PC-3 (cell line): ENCODE results near the gene NPR1. TPM values are rescaled to one million over a fixed set of nuclear protein-coding genes. Genes with fewer than 3 reads are reported as not detected.

Experiments
- ATAC-seq: fragments of 200-7000 bp; cut with Tn5 transposase; 2 replicates; pipeline ENCODE4 v1.9.1; 2020; ENCODE audit warnings: mild to moderate bottlenecking, moderate library complexity
- BruUV-seq: library from RNA; stranded (reverse); fragments of 400-500 nt; replicated peaks from 2 replicates; lab custom pipeline; 2021; lab: Mats Ljungman, UMichigan
- CTCF ChIA-PET: fragments of 300-600 bp; sonication (Branson Sonifier 250); formaldehyde crosslinking; loops from one replicate; lab custom pipeline; 2022; ENCODE audit warnings: antibody characterized with exemption; lab: Charles Lee
- POLR2A ChIA-PET: fragments of 300-600 bp; sonication (Branson Sonifier 250); formaldehyde crosslinking; loops from one replicate; lab custom pipeline; 2022; ENCODE audit warnings: antibody characterized with exemption; ENCODE audit not compliant: unreplicated experiment; lab: Charles Lee
- DNase-seq: peaks from one replicate; pipeline ENCODE4 v3.0.0-alpha.2; 2015
- H2AFZ ChIP-seq: fragments of 300-600 bp; sonication (generic); 2 replicates; pipeline ENCODE4 v1.6.0; 2016; ENCODE audit warnings: antibody characterized with exemption, low read length
- H3F3A ChIP-seq: fragments of 300-600 bp; sonication (generic); one replicate; pipeline ENCODE4 v1.6.0; 2017; ENCODE audit warnings: antibody characterized with exemption, low read length, control low read depth, mild to moderate bottlenecking; ENCODE audit not compliant: unreplicated experiment
- H3K27ac ChIP-seq: fragments of 300-600 bp; sonication (generic); 2 replicates; pipeline ENCODE4 v1.5.1; 2016; ENCODE audit warnings: mild to moderate bottlenecking, low read length
- H3K27me3 ChIP-seq: fragments of 300-600 bp; sonication (generic); 2 replicates; pipeline ENCODE4 v1.6.1; 2016; ENCODE audit warnings: low read length, mixed read lengths
- H3K36me3 ChIP-seq: fragments of 300-600 bp; sonication (generic); 2 replicates; pipeline ENCODE4 v1.6.1; 2016; ENCODE audit warnings: low read depth, mixed run types, low read length, mixed read lengths
- H3K4me1 ChIP-seq: fragments of 300-600 bp; sonication (generic); 2 replicates; pipeline ENCODE4 v1.5.1; 2016; ENCODE audit warnings: low read length; ENCODE audit not compliant: insufficient read depth
- H3K4me2 ChIP-seq: fragments of 300-600 bp; sonication (generic); 2 replicates; pipeline ENCODE4 v1.6.0; 2016; ENCODE audit warnings: low read length
- H3K4me3 ChIP-seq: fragments of 300-600 bp; sonication (generic); 2 replicates; pipeline ENCODE4 v1.5.1; 2016; ENCODE audit warnings: mild to moderate bottlenecking, low read length, mixed read lengths
- H3K79me2 ChIP-seq: fragments of 300-600 bp; sonication (generic); 2 replicates; pipeline ENCODE4 v1.6.1; 2017; ENCODE audit warnings: low read length, mixed read lengths
- H3K9ac ChIP-seq: fragments of 300-600 bp; sonication (generic); 2 replicates; pipeline ENCODE4 v1.6.0; 2016; ENCODE audit warnings: mild to moderate bottlenecking, low read length
- H3K9me2 ChIP-seq: fragments of 300-600 bp; sonication (generic); replicated peaks from 2 replicates; pipeline ENCODE4 v1.6.1; 2016; ENCODE audit warnings: mixed run types, low read length, mixed read lengths
- H3K9me3 ChIP-seq: fragments of 300-600 bp; sonication (generic); 2 replicates; pipeline ENCODE4 v1.6.1; 2016; ENCODE audit warnings: low read length, mixed read lengths
- H4K20me1 ChIP-seq: fragments of 300-600 bp; sonication (generic); 2 replicates; pipeline ENCODE4 v1.6.1; 2016; ENCODE audit warnings: low read length, mixed read lengths
- EZH2 ChIP-seq: fragments of 300-600 bp; sonication (generic); IDR thresholded peaks from one replicate; pipeline ENCODE4 v1.6.1; 2017; ENCODE audit warnings: antibody characterized with exemption, mild to moderate bottlenecking, low read length; ENCODE audit not compliant: unreplicated experiment
- EZH2phosphoT487 ChIP-seq: fragments of 300-600 bp; sonication (generic); IDR thresholded peaks from 2 replicates; pipeline ENCODE4 v1.6.1; 2018; ENCODE audit warnings: mild to moderate bottlenecking, antibody characterized with exemption, low read length, borderline replicate concordance
- intact Hi-C: fragments of 100-400 bp; cut with micrococcal nuclease; formaldehyde crosslinking; loops from 2 replicates; pipeline ENCODE4 v1.9.0; 2023
- total RNA-seq: library from RNA; depleted of rRNA; stranded (reverse); fragments of >200 nt; gene quantifications from 2 replicates; pipeline ENCODE4 v1.2.3, GENCODE V29; 2014
- TF ChIP-seq, protein P1 (sequence below): fragments of 300-600 bp; sonication (generic); conservative IDR thresholded peaks from 2 replicates; pipeline ENCODE4 v1.5.1; 2017; ENCODE audit warnings: antibody characterized with exemption, low read depth, mild to moderate bottlenecking, low read length

Gene NPR1
- total RNA-seq, 1 experiment from 2014 or later: 0.84 TPM

DNA sequence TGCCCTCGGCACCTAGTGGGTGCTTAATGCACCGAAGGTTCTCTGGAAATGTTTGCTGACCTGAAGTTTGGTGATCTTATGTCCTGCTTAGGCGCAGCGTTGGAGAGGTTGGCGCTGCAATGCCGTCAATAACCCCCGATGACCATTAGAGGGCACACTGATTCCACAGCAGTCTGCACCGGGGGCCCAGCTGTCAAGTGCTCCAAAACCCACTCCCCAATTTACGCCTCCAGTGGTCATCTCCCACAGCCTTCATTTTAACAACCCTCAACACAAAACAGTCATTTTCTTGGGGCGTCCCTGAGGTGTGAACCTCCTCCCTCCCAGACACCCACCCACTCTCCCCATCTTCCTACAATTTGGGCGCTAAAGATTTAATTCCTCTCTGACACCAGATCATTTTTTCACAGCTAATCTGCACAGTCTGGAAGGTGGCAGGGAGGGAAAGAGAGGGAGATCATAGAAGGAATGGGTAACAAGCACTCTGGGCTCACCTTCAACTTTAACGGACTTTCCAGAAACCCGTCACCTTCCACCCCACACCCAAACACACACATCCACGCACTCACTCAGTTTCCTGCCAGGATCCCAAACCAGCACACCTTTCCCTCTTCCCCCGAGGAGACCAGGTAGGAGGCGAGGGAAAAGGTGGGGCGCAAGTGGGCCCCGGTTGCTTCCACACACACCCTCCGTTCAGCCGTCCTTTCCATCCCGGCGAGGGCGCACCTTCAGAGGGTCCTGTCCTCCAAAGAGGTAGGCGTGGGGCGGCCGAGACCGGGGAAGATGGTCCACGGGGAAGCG lies 570 bp upstream of the NPR1 start:
- no peaks in the 10 kb centered on the region for H4K20me1 ChIP-seq
- ATAC-seq (peak; percentile 73), DNase-seq (peak; percentile 70)
- POLR2A ChIA-PET: interaction anchor here (0.6 kb wide), 1 partner anchor 650 kb away, joined by 10 read pairs; no protein-coding TSS in a partner anchor
- no peaks in the 10 kb centered on the region for H3F3A ChIP-seq
- H3K27ac ChIP-seq: no peak overlapping the region
- peak overlapping the region; percentile 95 for H3K4me2 ChIP-seq
- peaks cover 16% of the 10 kb centered on the region for H3K27me3 ChIP-seq
- CTCF ChIA-PET: interaction anchor here (0.9 kb wide), 1 partner anchor 30 kb away, joined by 6 read pairs; no protein-coding TSS in a partner anchor
- intact Hi-C loops: loop anchor here (1.0 to 10.0 kb wide), 4 partner anchors 57 to 323 kb away; partner anchors contain the start of genes RAB13 and S100A9
- H3K4me1 ChIP-seq: peaks cover 12% of the 10 kb centered on the region
- H3K79me2 ChIP-seq: no peaks in the 10 kb centered on the region
- H3K9me3 ChIP-seq: no peaks in the 10 kb centered on the region
- peak overlapping the region; percentile 67 for H3K4me3 ChIP-seq
- no peak for TF ChIP-seq EZH2phosphoT487
- TF ChIP-seq, protein P1, sequence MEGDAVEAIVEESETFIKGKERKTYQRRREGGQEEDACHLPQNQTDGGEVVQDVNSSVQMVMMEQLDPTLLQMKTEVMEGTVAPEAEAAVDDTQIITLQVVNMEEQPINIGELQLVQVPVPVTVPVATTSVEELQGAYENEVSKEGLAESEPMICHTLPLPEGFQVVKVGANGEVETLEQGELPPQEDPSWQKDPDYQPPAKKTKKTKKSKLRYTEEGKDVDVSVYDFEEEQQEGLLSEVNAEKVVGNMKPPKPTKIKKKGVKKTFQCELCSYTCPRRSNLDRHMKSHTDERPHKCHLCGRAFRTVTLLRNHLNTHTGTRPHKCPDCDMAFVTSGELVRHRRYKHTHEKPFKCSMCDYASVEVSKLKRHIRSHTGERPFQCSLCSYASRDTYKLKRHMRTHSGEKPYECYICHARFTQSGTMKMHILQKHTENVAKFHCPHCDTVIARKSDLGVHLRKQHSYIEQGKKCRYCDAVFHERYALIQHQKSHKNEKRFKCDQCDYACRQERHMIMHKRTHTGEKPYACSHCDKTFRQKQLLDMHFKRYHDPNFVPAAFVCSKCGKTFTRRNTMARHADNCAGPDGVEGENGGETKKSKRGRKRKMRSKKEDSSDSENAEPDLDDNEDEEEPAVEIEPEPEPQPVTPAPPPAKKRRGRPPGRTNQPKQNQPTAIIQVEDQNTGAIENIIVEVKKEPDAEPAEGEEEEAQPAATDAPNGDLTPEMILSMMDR: peak; percentile 99
- no peak for TF ChIP-seq EZH2
- no peaks in the 10 kb centered on the region for H3K9me2 ChIP-seq
- peak overlapping the region; percentile 87 for H2AFZ ChIP-seq
- BruUV-seq: no TSS peak
- no peak overlapping the region for H3K9ac ChIP-seq
- no peaks in the 10 kb centered on the region for H3K36me3 ChIP-seq

DNA sequence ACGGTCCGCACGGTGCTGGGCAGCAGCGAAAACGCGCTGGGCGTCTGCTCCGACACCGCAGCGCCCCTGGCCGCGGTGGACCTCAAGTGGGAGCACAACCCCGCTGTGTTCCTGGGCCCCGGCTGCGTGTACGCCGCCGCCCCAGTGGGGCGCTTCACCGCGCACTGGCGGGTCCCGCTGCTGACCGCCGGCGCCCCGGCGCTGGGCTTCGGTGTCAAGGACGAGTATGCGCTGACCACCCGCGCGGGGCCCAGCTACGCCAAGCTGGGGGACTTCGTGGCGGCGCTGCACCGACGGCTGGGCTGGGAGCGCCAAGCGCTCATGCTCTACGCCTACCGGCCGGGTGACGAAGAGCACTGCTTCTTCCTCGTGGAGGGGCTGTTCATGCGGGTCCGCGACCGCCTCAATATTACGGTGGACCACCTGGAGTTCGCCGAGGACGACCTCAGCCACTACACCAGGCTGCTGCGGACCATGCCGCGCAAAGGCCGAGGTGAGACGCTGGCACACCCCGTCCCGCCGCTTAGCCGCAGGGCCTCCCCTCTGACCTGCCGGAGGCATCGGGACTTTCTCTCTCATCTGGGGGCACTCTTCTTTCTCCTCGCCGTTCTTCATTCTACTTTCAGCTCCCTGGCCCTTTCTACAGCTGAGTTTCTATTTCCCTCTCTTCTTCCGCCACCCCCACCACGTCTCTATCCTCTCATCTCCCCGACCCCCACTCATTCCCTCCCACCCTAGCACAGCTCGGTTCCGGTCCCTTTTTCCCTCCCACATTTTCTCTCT lies 1.0 kb downstream of the NPR1 start:
- Histone ChIP-seq H3K9ac (no peak overlapping the region), H3K4me3 (peak overlapping the region; percentile 67), H4K20me1 (no peaks in the 10 kb centered on the region), H2AFZ (peak overlapping the region; percentile 87), H3K27me3 (peaks cover 16% of the 10 kb centered on the region), H3K4me2 (peak overlapping the region; percentile 95), H3K4me1 (peaks cover 12% of the 10 kb centered on the region), H3K27ac (no peak overlapping the region), H3K9me2 (no peaks in the 10 kb centered on the region), H3K79me2 (no peaks in the 10 kb centered on the region), H3F3A (no peaks in the 10 kb centered on the region), H3K36me3 (no peaks in the 10 kb centered on the region), H3K9me3 (no peaks in the 10 kb centered on the region)
- no TSS peak for BruUV-seq
- POLR2A ChIA-PET: no interaction called here
- TF ChIP-seq EZH2phosphoT487 (no peak), EZH2 (no peak)
- TF ChIP-seq, protein P1: no peak
- CTCF ChIA-PET: no interaction called here
- ATAC-seq (peak; percentile 11), DNase-seq (no peak)
- intact Hi-C loops: loop anchor here (2.0 to 10.0 kb wide), 2 partner anchors 55 to 325 kb away; partner anchors contain the start of gene S100A9
